HepG2 (cell line): Measurements from ENCODE around the gene NLE1. TPM values are rescaled to one million over a fixed set of nuclear protein-coding genes. Genes with fewer than 3 reads are reported as not detected.
"Not testable (repeated sequence)": the region's sequence is repeated elsewhere in the genome, so short reads cannot be mapped to it uniquely, and the experiment has no call there.

Source experiments
- ATAC-seq: fragments of 200-7000 bp; cut with Tn5 transposase; 3 replicates; pipeline ENCODE4 v1.9.1; 2020; ENCODE audit warnings: mild to moderate bottlenecking, moderate library complexity
- BruUV-seq: library from RNA; stranded (reverse); fragments of 400-500 nt; replicated peaks from 2 replicates; lab custom pipeline; 2021; lab: Mats Ljungman, UMichigan
- CTCF ChIA-PET: fragments of 300-600 bp; formaldehyde crosslinking; extraction: SDS; loops from one replicate; lab custom pipeline; 2021; ENCODE audit warnings: low total read pairs, inconsistent platforms, low intra/inter-chr PET ratio; lab: Yijun Ruan, JAX
- POLR2A ChIA-PET: fragments of 350-600 bp; sonication (Branson Sonifier 250); formaldehyde crosslinking; loops from one replicate; lab custom pipeline; 2020; ENCODE audit warnings: antibody characterized with exemption, inconsistent platforms; lab: Yijun Ruan, JAX
- DNase-seq: peaks from one replicate; pipeline ENCODE4 v3.0.0-alpha.2; 2015; ENCODE audit warnings: low spot score
- FAIRE-seq: peaks from 3 replicates; lab custom pipeline; 2011; peaks lifted over from hg19 to GRCh38; lab: Jason Lieb, UNC
- H2AFZ ChIP-seq: one replicate; pipeline ENCODE4 v1.6.1; 2011; ENCODE audit warnings: low read length, inconsistent platforms
- H3K27ac ChIP-seq: fragments of 300-600 bp; 3 replicates; pipeline ENCODE4 v1.8.0; 2011; ENCODE audit warnings: mixed run types, mild to moderate bottlenecking, mixed read lengths, low read length, inconsistent platforms; ENCODE audit not compliant: insufficient read depth; ENCODE audit errors: extremely low read length
- H3K27me3 ChIP-seq, 2 experiments: fragments of 200-600 bp in 1 of 2; 2 replicates in 1 of 2; 3 replicates in 1 of 2; pipeline versions ENCODE4 v1.6.0 to v1.8.0; 2011; ENCODE audit warnings: low read length in 2 of 2, mild to moderate bottlenecking in 2 of 2, moderate library complexity in 2 of 2, inconsistent platforms in 1 of 2; ENCODE audit not compliant: insufficient read depth in 2 of 2, control insufficient read depth in 1 of 2
- H3K36me3 ChIP-seq, 2 experiments: fragments of 200-600 bp in 1 of 2; replicated peaks in 1 of 2; 2 replicates in 1 of 2; 3 replicates in 1 of 2; pipeline versions ENCODE4 v1.5.1 to v1.8.0; 2011; ENCODE audit warnings: low read length in 2 of 2, inconsistent platforms in 1 of 2; ENCODE audit not compliant: insufficient read depth in 2 of 2, control insufficient read depth in 1 of 2
- H3K4me1 ChIP-seq: 2 replicates; pipeline ENCODE4 v1.5.1; 2012; ENCODE audit warnings: low read length, inconsistent platforms; ENCODE audit not compliant: insufficient read depth
- H3K4me2 ChIP-seq: 2 replicates; pipeline ENCODE4 v1.6.0; 2011; ENCODE audit warnings: low read depth, low read length, inconsistent platforms
- H3K4me3 ChIP-seq, 3 experiments: fragments of 200-600 bp in 1 of 3; sonication (generic), shearing (Covaris generic) in 1 of 3; replicated peaks in 1 of 3; 2 replicates each; pipeline ENCODE4 v1.5.1; 2011 to 2016; ENCODE audit warnings: low read length in 3 of 3, inconsistent platforms in 2 of 3, low read depth in 2 of 3, mild to moderate bottlenecking in 2 of 3, control low read depth in 1 of 3, mixed read lengths in 1 of 3; ENCODE audit not compliant: insufficient read depth in 1 of 3
- H3K79me2 ChIP-seq: one replicate; pipeline ENCODE4 v1.6.1; 2011; ENCODE audit warnings: low read length, inconsistent platforms; ENCODE audit not compliant: insufficient read depth
- H3K9ac ChIP-seq: 2 replicates; pipeline ENCODE4 v1.6.0; 2011; ENCODE audit warnings: mild to moderate bottlenecking, low read depth, low read length, inconsistent platforms; ENCODE audit not compliant: insufficient read depth
- H3K9me3 ChIP-seq: 2 replicates; pipeline ENCODE4 v1.5.1; 2012; ENCODE audit warnings: mild to moderate bottlenecking, low read length
- H4K20me1 ChIP-seq: 2 replicates; pipeline ENCODE4 v1.6.0; 2011; ENCODE audit warnings: inconsistent platforms, mild to moderate bottlenecking, low read length, moderate library complexity; ENCODE audit not compliant: insufficient read depth
- AHR ChIP-seq: IDR thresholded peaks from 2 replicates; pipeline ENCODE4 v1.6.1; 2018; ENCODE audit warnings: missing genetic modification reagents, missing compliant biosample characterization
- MAFK ChIP-seq, 2 experiments: IDR thresholded peaks in 1 of 2; conservative IDR thresholded peaks in 1 of 2; 2 replicates each; pipeline ENCODE4 v1.6.1; 2011; ENCODE audit warnings: improper control_type of control experiment in 2 of 2, low read length in 2 of 2
- NFE2L1 ChIP-seq: sonication (generic); formaldehyde crosslinking; IDR thresholded peaks from 2 replicates; pipeline ENCODE4 v1.4.0; 2020; ENCODE audit warnings: missing genetic modification reagents, mild to moderate bottlenecking, borderline replicate concordance
- PAF1 ChIP-seq: IDR thresholded peaks from 2 replicates; pipeline ENCODE4 v1.6.1; 2016; ENCODE audit warnings: missing genetic modification reagents, missing compliant biosample characterization
- ZNF275 ChIP-seq: sonication (generic); formaldehyde crosslinking; IDR thresholded peaks from 2 replicates; pipeline ENCODE4 v1.8.0; 2022; ENCODE audit warnings: missing genetic modification reagents, mild to moderate bottlenecking, inconsistent platforms, borderline replicate concordance
- ZNF547 ChIP-seq: sonication (generic); formaldehyde crosslinking; IDR thresholded peaks from 2 replicates; pipeline ENCODE4 v1.5.1; 2020; ENCODE audit warnings: mild to moderate bottlenecking, missing genetic modification reagents
- WGBS: methylation state at CpG from one replicate; pipeline ENCODE4 v1.1.6; 2017; ENCODE audit warnings: low lambda C conversion rate; 5-methylcytosine and 5-hydroxymethylcytosine counted together
- in situ Hi-C: cut with HindIII; loops from 2 replicates; pipeline ENCODE4 v1.10.0; 2017; ENCODE audit warnings: low pct_unique_long_range_greater_than_20kb; ENCODE audit not compliant: extremely low pct_ligation_motif_present
- intact Hi-C: fragments of 100-400 bp; cut with micrococcal nuclease; formaldehyde crosslinking; loops from one replicate; pipeline ENCODE4 v1.10.0; 2022; ENCODE audit not compliant: unreplicated experiment
- polyA plus RNA-seq, 8 experiments: library from polyadenylated mRNA; depleted of rRNA in 3 of 8; stranded (reverse) in 7 of 8; unstranded in 1 of 8; fragments of >200 nt; fragmentation: Illumina TruSeq in 4 of 8; extraction: Trizol in 4 of 8; gene quantifications; 2 replicates each; pipeline versions ENCODE4 v1.2.1 to v1.2.3, GENCODE V29; 2011 to 2016; ENCODE audit warnings: low read depth in 4 of 8, missing spikeins in 1 of 8, mixed read lengths in 1 of 8; ENCODE audit not compliant: insufficient read depth in 1 of 8
- total RNA-seq, 5 experiments: library from RNA; depleted of rRNA; stranded (reverse); fragments of >200 nt; fragmentation: Illumina TruSeq; extraction: Trizol; gene quantifications; 2 replicates each; pipeline ENCODE4 v1.2.3, GENCODE V29; 2016; ENCODE audit warnings: low read depth in 1 of 5

NLE1 gene
- total and polyA plus RNA-seq, 2 of the 13 experiments (the other 11 are each of a cell fraction or from before 2014, with no cell fraction given), result 20.3 to 34.5 TPM

GRCh38 chr17:35152421-35153140 lies 10.5 kb upstream of the NLE1 start:
- ATAC-seq, result no peak
- no peak overlapping the region for H3K4me2 ChIP-seq
- H3K4me3 ChIP-seq, result no peak overlapping the region
- no peak overlapping the region for H3K9ac ChIP-seq
- H3K79me2 ChIP-seq, result no peaks in the 10 kb centered on the region
- WGBS, result 38% methylated on average over 13 of the region's 13 CpGs
- no peak for DNase-seq
- intact Hi-C loops, result no loop called here
- no peaks in the 10 kb centered on the region for H3K9me3 ChIP-seq
- ChIA-PET POLR2A (no interaction called here), CTCF (no interaction called here)
- peaks cover 3 to 27% of the 10 kb centered on the region in 2 experiments; a peak in 3 of 5 replicates for H3K27me3 ChIP-seq
- H3K27ac ChIP-seq, result no peak overlapping the region
- no peaks in the 10 kb centered on the region for H3K4me1 ChIP-seq
- H4K20me1 ChIP-seq, result no peaks in the 10 kb centered on the region
- H3K36me3 ChIP-seq, result no peaks in the 10 kb centered on the region
- in situ Hi-C loops, result no loop called here
- BruUV-seq, result no TSS peak
- FAIRE-seq, result no peak
- no peak overlapping the region for H2AFZ ChIP-seq
- TF ChIP-seq AHR (no peak), MAFK (conservative IDR thresholded peaks at IDR 0.05 in 1 of 2, IDR thresholded peaks at IDR 0.05 in 1 of 2; ENCODE audit: low read length in 2 of 2) (no peak), ZNF547 (CRISPR knock-in tag) (no peak), NFE2L1 (CRISPR knock-in tag) (no peak), ZNF275 (CRISPR knock-in tag) (no peak), PAF1 (CRISPR knock-in tag) (no peak)

DNA sequence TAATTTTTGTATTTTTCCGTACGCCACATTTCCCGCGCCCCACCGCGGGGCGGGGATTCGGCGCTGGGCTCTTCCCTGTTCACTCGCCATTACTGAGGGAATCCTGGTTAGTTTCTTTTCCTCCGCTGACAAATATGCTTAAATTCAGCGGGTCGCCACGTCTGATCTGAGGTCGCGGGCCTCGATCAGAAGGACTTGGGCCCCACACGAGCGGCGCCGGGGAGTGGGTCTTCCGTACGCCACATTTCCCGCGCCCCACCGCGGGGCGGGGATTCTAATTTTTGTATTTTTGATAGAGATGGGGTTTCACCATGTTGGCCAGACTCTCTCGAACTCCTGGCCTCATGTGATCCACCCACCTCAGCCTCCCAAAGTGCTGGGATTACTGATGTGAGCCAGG lies 9.0 kb upstream of the NLE1 start:
- H3K27ac ChIP-seq, H2AFZ ChIP-seq, CTCF ChIA-PET, POLR2A ChIA-PET, H3K9ac ChIP-seq, FAIRE-seq, H3K4me2 ChIP-seq, H4K20me1 ChIP-seq, H3K9me3 ChIP-seq, ATAC-seq, DNase-seq, H3K36me3 ChIP-seq, intact Hi-C loops, H3K4me3 ChIP-seq, H3K79me2 ChIP-seq, BruUV-seq, in situ Hi-C loops: not testable (repeated sequence)
- WGBS, result 79% methylated on average over 29 of the region's 29 CpGs
- Histone ChIP-seq H3K27me3 (peaks cover 8 to 40% of the 10 kb centered on the region in 2 experiments; a peak in 3 of 5 replicates), H3K4me1 (peaks cover 12% of the 10 kb centered on the region)
